GM12878 (cell line): ENCODE measurements around the gene SERPINI2. TPM values are rescaled to one million over a fixed set of nuclear protein-coding genes. Genes with fewer than 3 reads are reported as not detected.
A peak's percentile ranks its signal among the peaks of the same experiment; 100 is the strongest.

Experiments used
- ATAC-seq: fragments of 200-7000 bp; cut with Tn5 transposase; 3 replicates; pipeline ENCODE4 v1.9.1; 2020; ENCODE audit warnings: mild to moderate bottlenecking, moderate library complexity
- BruUV-seq: library from RNA; stranded (reverse); fragments of 400-500 nt; replicated peaks from 2 replicates; lab custom pipeline; 2021; lab: Mats Ljungman, UMichigan
- CTCF ChIA-PET: fragments of 300-600 bp; sonication (Branson Sonifier 250); formaldehyde crosslinking; extraction: SDS; loops from one replicate; lab custom pipeline; 2021; ENCODE audit warnings: inconsistent platforms; lab: Yijun Ruan, JAX
- POLR2A ChIA-PET: fragments of 350-600 bp; formaldehyde crosslinking; extraction: SDS; loops from one replicate; lab custom pipeline; 2021; ENCODE audit warnings: inconsistent platforms; lab: Charles Lee
- RAD21 ChIA-PET: fragments of 300-600 bp; sonication (Branson Sonifier 250); formaldehyde crosslinking; loops from one replicate; lab custom pipeline; 2023; ENCODE audit warnings: antibody characterized with exemption; ENCODE audit not compliant: unreplicated experiment; lab: Charles Lee
- SMC1A ChIA-PET: fragments of 300-600 bp; sonication (Branson Sonifier 250); formaldehyde crosslinking; loops from one replicate; lab custom pipeline; 2023; ENCODE audit not compliant: unreplicated experiment, uncharacterized antibody; lab: Charles Lee
- DNase-seq: peaks from one replicate; pipeline ENCODE4 v3.0.0-alpha.2; 2011; ENCODE audit warnings: low read depth, low spot score
- FAIRE-seq: peaks from 3 replicates; lab custom pipeline; 2011; peaks lifted over from hg19 to GRCh38; lab: Jason Lieb, UNC
- H2AFZ ChIP-seq: 2 replicates; pipeline ENCODE4 v1.6.0; 2011; ENCODE audit warnings: low read depth, low read length, control low read depth; ENCODE audit not compliant: control insufficient read depth
- H3K27ac ChIP-seq: 2 replicates; pipeline ENCODE4 v1.5.1; 2011; ENCODE audit warnings: control low read depth; ENCODE audit not compliant: control insufficient read depth, insufficient read depth
- H3K27me3 ChIP-seq, 2 experiments: replicated peaks in 1 of 2; 2 replicates each; pipeline versions ENCODE4 v1.6.0 to v1.6.1; 2011; ENCODE audit warnings: low read length in 1 of 2; ENCODE audit not compliant: control insufficient read depth in 2 of 2, insufficient read depth in 2 of 2
- H3K36me3 ChIP-seq, 2 experiments: 2 replicates each; pipeline ENCODE4 v1.5.1; 2011; ENCODE audit warnings: low read length in 1 of 2; ENCODE audit not compliant: control insufficient read depth in 2 of 2, insufficient read depth in 2 of 2
- H3K4me1 ChIP-seq: 2 replicates; pipeline ENCODE4 v1.6.1; 2011; ENCODE audit warnings: mild to moderate bottlenecking, low read length, moderate library complexity, mixed read lengths; ENCODE audit not compliant: control insufficient read depth, insufficient read depth
- H3K4me2 ChIP-seq: 2 replicates; pipeline ENCODE4 v1.6.0; 2011; ENCODE audit warnings: control low read depth; ENCODE audit not compliant: control insufficient read depth, insufficient read depth
- H3K4me3 ChIP-seq: fragments of 200-600 bp; sonication (generic); 2 replicates; pipeline ENCODE4 v1.5.1; 2016
- H3K79me2 ChIP-seq: 2 replicates; pipeline ENCODE4 v1.6.0; 2011; ENCODE audit warnings: low read length; ENCODE audit not compliant: control insufficient read depth, insufficient read depth
- H3K9ac ChIP-seq: 2 replicates; pipeline ENCODE4 v1.8.0; 2011; ENCODE audit warnings: low read length, control low read depth, mixed read lengths; ENCODE audit not compliant: control insufficient read depth, insufficient read depth
- H3K9me3 ChIP-seq: replicated peaks from 3 replicates; pipeline ENCODE4 v1.5.1; 2011; ENCODE audit warnings: mild to moderate bottlenecking, low read length; ENCODE audit not compliant: control insufficient read depth, insufficient read depth
- H4K20me1 ChIP-seq: 2 replicates; pipeline ENCODE4 v1.6.0; 2011; ENCODE audit not compliant: control insufficient read depth, insufficient read depth
- CEBPZ ChIP-seq: fragments of 150-350 bp; IDR thresholded peaks from 2 replicates; pipeline ENCODE4 v1.6.1; 2016; ENCODE audit warnings: low read depth, low read length
- RAD21 ChIP-seq: IDR thresholded peaks from 2 replicates; pipeline ENCODE4 v1.6.1; 2011; ENCODE audit warnings: mild to moderate bottlenecking, low read depth, low read length, moderate library complexity; ENCODE audit not compliant: insufficient read depth
- SUZ12 ChIP-seq: fragments of 200-600 bp; sonication (generic); IDR thresholded peaks from one replicate; pipeline ENCODE4 v1.6.1; 2018; ENCODE audit warnings: antibody characterized with exemption, mild to moderate bottlenecking; ENCODE audit not compliant: unreplicated experiment
- ZBTB11 ChIP-seq: fragments of 450-650 bp; formaldehyde crosslinking; IDR thresholded peaks from 2 replicates; pipeline ENCODE4 v1.5.0; 2022; ENCODE audit warnings: mild to moderate bottlenecking, missing genetic modification characterization
- WGBS: methylation state at CpG from one replicate; pipeline ENCODE4 v1.1.6; 2016; ENCODE audit warnings: low lambda C conversion rate; ENCODE audit not compliant: insufficient replicate concordance, insufficient coverage; ENCODE audit errors: missing lambda C conversion rate; 5-methylcytosine and 5-hydroxymethylcytosine counted together
- in situ Hi-C: fragments of 300-500 bp; cut with MboI; formaldehyde crosslinking; loops from 9 replicates; pipeline ENCODE4 v1.14.3; 2018; ENCODE audit warnings: mixed read lengths
- intact Hi-C: fragments of 100-400 bp; cut with micrococcal nuclease; formaldehyde crosslinking; loops from one replicate; pipeline ENCODE4 v1.14.2; 2022; ENCODE audit not compliant: unreplicated experiment
- polyA plus RNA-seq, 11 experiments: library from polyadenylated mRNA; depleted of rRNA in 4 of 11; unstranded in 6 of 11; stranded (reverse) in 5 of 11; fragments of >200 nt; fragmentation: Nextera tagmentation in 4 of 11; fragmentation: Illumina TruSeq in 1 of 11; extraction: Ambion mirVana in 4 of 11; extraction: Trizol in 1 of 11; gene quantifications; 1 replicate in 1 of 11; 2 replicates in 10 of 11; pipeline versions ENCODE4 v1.2.1 to v1.2.3, GENCODE V29; 2011 to 2016; ENCODE audit warnings: inconsistent platforms in 2 of 11, missing spikeins in 2 of 11, low read depth in 1 of 11
- total RNA-seq, 4 experiments: library from RNA; depleted of rRNA in 3 of 4; stranded (reverse); fragments of >200 nt in 3 of 4; fragmentation: Illumina TruSeq in 1 of 4; extraction: Trizol in 1 of 4; gene quantifications; 2 replicates each; pipeline versions ENCODE4 v1.2.1 to v1.2.3, GENCODE V29; 2013 to 2021
- TF ChIP-seq, protein P1 (sequence below): fragments of 450-650 bp; IDR thresholded peaks from 2 replicates; pipeline ENCODE4 v1.6.1; 2016; ENCODE audit warnings: mild to moderate bottlenecking
- TF ChIP-seq, protein P2 (sequence below): fragments of 450-650 bp; IDR thresholded peaks from 2 replicates; pipeline ENCODE4 v1.6.1; 2016; ENCODE audit warnings: mild to moderate bottlenecking, moderate library complexity, borderline replicate concordance

SERPINI2 gene
- total and polyA plus RNA-seq, 10 of the 15 experiments (the other 5 are each of a cell fraction or from before 2014, with no cell fraction given) = 0.33 TPM; not detected in 9

DNA sequence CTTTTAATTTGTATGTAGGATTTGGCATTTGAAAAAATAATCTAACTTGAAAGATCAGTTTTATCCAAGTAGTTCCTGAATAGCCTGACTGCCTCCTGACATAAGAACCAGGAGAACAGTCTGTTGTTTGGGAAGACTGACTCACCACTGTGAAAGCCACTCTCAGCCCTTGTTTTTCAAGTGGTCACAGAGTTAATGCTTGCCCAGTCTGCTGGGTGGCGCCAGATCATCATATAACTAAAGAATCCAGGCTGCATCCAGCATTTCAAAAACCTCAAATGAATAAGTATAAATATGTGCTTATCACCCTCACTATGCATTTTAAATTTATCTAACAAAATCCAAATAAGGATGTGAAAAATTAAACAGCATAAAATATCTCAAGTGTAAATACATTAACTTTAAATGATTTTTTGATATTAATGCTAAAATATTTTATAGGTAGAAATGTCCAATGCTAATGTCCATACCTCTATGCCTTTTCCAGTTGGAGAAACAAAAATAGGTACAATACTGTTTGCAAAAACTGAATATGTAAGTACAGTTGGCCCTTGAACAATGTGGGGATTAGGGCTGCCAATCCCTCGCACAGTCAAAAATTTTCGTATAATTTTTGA lies 66.9 kb downstream of the SERPINI2 start:
- CTCF ChIA-PET = interaction anchor here (2.0 kb wide), 1 partner anchor 475 kb away, joined by 9 read pairs; no protein-coding TSS in a partner anchor
- H3K9me3 ChIP-seq = no peaks in the 10 kb centered on the region
- in situ Hi-C loops = loop anchor here (10.0 kb wide), 1 partner anchor 488 kb away; no protein-coding TSS in a partner anchor
- SMC1A ChIA-PET = interaction anchor here (0.6 to 0.9 kb wide), 2 partner anchors 355 to 475 kb away, joined by 3 to 4 read pairs; no protein-coding TSS in a partner anchor
- BruUV-seq = no TSS peak
- RAD21 ChIA-PET = interaction anchor here (1.0 kb wide), 1 partner anchor 334 kb away, joined by 3 read pairs; no protein-coding TSS in a partner anchor
- H3K4me1 ChIP-seq = no peaks in the 10 kb centered on the region
- no peak overlapping the region for H3K27ac ChIP-seq
- POLR2A ChIA-PET = no interaction called here
- no peaks in the 10 kb centered on the region for H3K27me3 ChIP-seq
- H3K4me3 ChIP-seq = no peak overlapping the region
- H3K9ac ChIP-seq = no peak overlapping the region
- no peak for DNase-seq
- no peaks in the 10 kb centered on the region for H4K20me1 ChIP-seq
- FAIRE-seq = no peak
- no peaks in the 10 kb centered on the region for H3K36me3 ChIP-seq
- peak; percentile 60; the same call in 2 of the 3 replicates for ATAC-seq
- no peaks in the 10 kb centered on the region for H3K79me2 ChIP-seq
- WGBS = 22% methylated on average over 3 of the region's 3 CpGs
- intact Hi-C loops = loop anchor here (1.0 kb wide), 1 partner anchor 475 kb away; no protein-coding TSS in a partner anchor
- H3K4me2 ChIP-seq = no peak overlapping the region
- no peak overlapping the region for H2AFZ ChIP-seq
- TF ChIP-seq SUZ12 = no peak
- TF ChIP-seq ZBTB11 (CRISPR knock-in tag) = no peak
- no peak for TF ChIP-seq CEBPZ
- TF ChIP-seq RAD21 = peak; percentile 49; the same call in 1 of the 2 replicates
- TF ChIP-seq, protein P1, sequence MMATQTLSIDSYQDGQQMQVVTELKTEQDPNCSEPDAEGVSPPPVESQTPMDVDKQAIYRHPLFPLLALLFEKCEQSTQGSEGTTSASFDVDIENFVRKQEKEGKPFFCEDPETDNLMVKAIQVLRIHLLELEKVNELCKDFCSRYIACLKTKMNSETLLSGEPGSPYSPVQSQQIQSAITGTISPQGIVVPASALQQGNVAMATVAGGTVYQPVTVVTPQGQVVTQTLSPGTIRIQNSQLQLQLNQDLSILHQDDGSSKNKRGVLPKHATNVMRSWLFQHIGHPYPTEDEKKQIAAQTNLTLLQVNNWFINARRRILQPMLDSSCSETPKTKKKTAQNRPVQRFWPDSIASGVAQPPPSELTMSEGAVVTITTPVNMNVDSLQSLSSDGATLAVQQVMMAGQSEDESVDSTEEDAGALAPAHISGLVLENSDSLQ = no peak
- TF ChIP-seq, protein P2, sequence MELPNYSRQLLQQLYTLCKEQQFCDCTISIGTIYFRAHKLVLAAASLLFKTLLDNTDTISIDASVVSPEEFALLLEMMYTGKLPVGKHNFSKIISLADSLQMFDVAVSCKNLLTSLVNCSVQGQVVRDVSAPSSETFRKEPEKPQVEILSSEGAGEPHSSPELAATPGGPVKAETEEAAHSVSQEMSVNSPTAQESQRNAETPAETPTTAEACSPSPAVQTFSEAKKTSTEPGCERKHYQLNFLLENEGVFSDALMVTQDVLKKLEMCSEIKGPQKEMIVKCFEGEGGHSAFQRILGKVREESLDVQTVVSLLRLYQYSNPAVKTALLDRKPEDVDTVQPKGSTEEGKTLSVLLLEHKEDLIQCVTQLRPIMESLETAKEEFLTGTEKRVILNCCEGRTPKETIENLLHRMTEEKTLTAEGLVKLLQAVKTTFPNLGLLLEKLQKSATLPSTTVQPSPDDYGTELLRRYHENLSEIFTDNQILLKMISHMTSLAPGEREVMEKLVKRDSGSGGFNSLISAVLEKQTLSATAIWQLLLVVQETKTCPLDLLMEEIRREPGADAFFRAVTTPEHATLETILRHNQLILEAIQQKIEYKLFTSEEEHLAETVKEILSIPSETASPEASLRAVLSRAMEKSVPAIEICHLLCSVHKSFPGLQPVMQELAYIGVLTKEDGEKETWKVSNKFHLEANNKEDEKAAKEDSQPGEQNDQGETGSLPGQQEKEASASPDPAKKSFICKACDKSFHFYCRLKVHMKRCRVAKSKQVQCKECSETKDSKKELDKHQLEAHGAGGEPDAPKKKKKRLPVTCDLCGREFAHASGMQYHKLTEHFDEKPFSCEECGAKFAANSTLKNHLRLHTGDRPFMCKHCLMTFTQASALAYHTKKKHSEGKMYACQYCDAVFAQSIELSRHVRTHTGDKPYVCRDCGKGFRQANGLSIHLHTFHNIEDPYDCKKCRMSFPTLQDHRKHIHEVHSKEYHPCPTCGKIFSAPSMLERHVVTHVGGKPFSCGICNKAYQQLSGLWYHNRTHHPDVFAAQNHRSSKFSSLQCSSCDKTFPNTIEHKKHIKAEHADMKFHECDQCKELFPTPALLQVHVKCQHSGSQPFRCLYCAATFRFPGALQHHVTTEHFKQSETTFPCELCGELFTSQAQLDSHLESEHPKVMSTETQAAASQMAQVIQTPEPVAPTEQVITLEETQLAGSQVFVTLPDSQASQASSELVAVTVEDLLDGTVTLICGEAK = no peak
